Activated naive CD4-positive, alpha-beta T cell treated with anti-CD3 and anti-CD28 coated beads for 36 hours (primary cell): Measurements from ENCODE around the gene SPPL2B. TPM values are rescaled to one million over a fixed set of nuclear protein-coding genes. Genes with fewer than 3 reads are reported as not detected.
"Not testable (repeated sequence)": the region's sequence is repeated elsewhere in the genome, so short reads cannot be mapped to it uniquely, and the experiment has no call there.

Source experiments
- CTCF ChIA-PET: fragments of 350-600 bp; sonication (Branson Sonifier 250); formaldehyde crosslinking; loops from one replicate; lab custom pipeline; 2021; ENCODE audit warnings: antibody characterized with exemption; lab: Charles Lee
- DNase-seq: peaks from one replicate; pipeline ENCODE4 v3.0.0-alpha.2; 2020
- H3K27ac Mint-ChIP-seq: one replicate; pipeline ENCODE4 v1.8.0; 2021; ENCODE audit warnings: mild to moderate bottlenecking, mixed read lengths
- H3K27me3 Mint-ChIP-seq: one replicate; pipeline ENCODE4 v1.8.0; 2021; ENCODE audit warnings: low read depth, mixed read lengths
- H3K36me3 Mint-ChIP-seq: one replicate; pipeline ENCODE4 v1.8.0; 2021; ENCODE audit warnings: low read depth, mixed read lengths
- H3K4me1 Mint-ChIP-seq: one replicate; pipeline ENCODE4 v1.8.0; 2021; ENCODE audit warnings: low read depth, mixed read lengths
- H3K4me3 Mint-ChIP-seq: one replicate; pipeline ENCODE4 v1.8.0; 2021; ENCODE audit warnings: mild to moderate bottlenecking, moderate library complexity, mixed read lengths
- H3K9me3 Mint-ChIP-seq: one replicate; pipeline ENCODE4 v1.8.0; 2021; ENCODE audit warnings: mixed read lengths
- intact Hi-C: fragments of 100-400 bp; cut with micrococcal nuclease; formaldehyde crosslinking; loops from one replicate; pipeline ENCODE4 v1.15.1; 2023
- total RNA-seq, 2 experiments: library from RNA; stranded (reverse); gene quantifications; one replicate each; pipeline ENCODE4 v1.2.3, GENCODE V29; 2021

Gene SPPL2B, protein sequence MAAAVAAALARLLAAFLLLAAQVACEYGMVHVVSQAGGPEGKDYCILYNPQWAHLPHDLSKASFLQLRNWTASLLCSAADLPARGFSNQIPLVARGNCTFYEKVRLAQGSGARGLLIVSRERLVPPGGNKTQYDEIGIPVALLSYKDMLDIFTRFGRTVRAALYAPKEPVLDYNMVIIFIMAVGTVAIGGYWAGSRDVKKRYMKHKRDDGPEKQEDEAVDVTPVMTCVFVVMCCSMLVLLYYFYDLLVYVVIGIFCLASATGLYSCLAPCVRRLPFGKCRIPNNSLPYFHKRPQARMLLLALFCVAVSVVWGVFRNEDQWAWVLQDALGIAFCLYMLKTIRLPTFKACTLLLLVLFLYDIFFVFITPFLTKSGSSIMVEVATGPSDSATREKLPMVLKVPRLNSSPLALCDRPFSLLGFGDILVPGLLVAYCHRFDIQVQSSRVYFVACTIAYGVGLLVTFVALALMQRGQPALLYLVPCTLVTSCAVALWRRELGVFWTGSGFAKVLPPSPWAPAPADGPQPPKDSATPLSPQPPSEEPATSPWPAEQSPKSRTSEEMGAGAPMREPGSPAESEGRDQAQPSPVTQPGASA
- 10 to 100 TPM; 56.8 to 59.6 TPM for total RNA-seq

DNA sequence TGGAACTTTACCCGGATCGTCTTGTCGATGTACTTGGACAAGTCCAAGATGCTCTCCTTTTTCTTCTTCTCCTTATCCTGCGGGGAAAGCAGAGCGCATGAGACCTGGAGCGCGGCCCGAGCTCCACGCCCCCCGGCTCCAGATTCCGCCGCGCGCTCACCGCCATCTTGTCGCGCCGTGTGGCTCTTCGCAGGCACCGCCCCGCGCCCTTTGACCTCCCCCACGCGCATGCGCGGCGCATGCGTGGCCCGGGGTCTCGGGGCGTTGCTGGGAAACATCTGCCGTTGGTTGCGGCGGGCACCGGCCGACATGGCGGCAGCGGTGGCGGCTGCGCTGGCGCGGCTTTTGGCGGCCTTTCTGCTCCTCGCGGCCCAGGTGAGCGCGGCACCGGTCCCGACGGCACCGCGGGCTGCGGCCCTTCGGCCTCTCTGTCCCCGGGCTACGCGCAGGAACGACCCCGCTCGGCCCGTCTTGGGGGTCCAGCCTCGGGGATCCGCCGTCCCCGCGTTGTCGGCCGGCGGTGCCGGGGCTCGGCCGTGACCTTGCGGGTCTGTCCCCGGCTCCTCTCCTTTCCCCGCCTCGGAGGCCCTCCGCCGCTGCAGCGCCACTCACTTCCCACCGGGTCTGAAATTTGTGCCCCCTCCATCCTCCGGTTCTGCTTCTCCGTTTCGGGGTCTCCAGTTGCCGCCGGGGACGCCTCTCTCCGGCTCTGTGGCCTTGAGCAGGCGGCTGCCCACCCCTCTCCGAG is at the start of gene SPPL2B, which contains the start of gene LSM7:
Gene SPPL2B, plus strand, starts transcription at position 284 of the 748 bp plus-strand sequence. Its CDS starts 26 bp downstream, at position 310.
Gene LSM7, minus strand, starts transcription at position 186 of the 748 bp plus-strand sequence. Its CDS starts 20 bp downstream, at position 166.
- intact Hi-C loops, result loop anchor here (1.0 to 5.0 kb wide), 5 partner anchors 41 to 176 kb away; partner anchors contain the start of genes AP3D1, PLEKHJ1 and SF3A2
- Mint-ChIP-seq H3K4me1 (peaks cover 72% of the 10 kb centered on the region), H3K4me3 (peak within 1 kb of the TSS; percentile 96), H3K27ac (peak within 1 kb of the TSS; percentile 94), H3K27me3 (no peaks in the 10 kb centered on the region), H3K9me3 (no peaks in the 10 kb centered on the region), H3K36me3 (peaks cover 27% of the 10 kb centered on the region)
- CTCF ChIA-PET, result no interaction called here
- peak; percentile 92 for DNase-seq

DNA sequence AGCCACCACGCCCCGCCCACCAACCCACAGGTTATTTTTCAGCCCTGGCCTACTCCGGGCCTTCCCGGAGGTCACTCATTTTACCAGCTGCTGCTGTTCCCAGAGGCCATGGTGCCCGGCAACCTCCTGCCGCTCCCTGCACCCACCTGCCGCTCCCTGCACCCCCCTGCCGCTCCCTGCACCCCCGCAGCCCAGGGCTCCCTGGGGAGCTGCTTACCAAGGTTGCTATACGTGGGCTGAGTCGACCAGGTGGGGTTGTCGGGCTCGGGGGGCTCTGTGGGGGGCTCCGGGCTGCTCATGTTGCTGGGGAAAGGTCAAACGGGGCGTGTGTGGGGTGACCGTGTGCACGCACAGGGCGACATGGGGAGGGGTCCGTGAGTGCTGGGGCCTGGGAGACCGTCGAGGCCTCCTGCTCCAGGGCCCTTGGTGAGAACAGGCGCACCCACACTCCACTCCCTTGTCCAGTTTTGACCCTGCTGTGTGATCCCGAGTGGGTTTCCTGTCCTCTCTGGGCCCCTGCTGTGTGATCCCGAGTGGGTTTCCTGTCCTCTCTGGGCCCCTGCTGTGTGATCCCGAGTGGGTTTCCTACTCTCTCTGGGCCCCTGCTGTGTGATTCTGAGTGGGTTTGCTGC is 47.7 kb upstream of the SPPL2B start:
- intact Hi-C loops, result no loop called here
- Mint-ChIP-seq H3K4me1 (peaks cover 15% of the 10 kb centered on the region), H3K9me3 (no peaks in the 10 kb centered on the region), H3K4me3 (no peak overlapping the region), H3K27me3 (no peaks in the 10 kb centered on the region), H3K27ac (no peak overlapping the region), H3K36me3 (no peaks in the 10 kb centered on the region)
- CTCF ChIA-PET, result no interaction called here
- no peak for DNase-seq

DNA sequence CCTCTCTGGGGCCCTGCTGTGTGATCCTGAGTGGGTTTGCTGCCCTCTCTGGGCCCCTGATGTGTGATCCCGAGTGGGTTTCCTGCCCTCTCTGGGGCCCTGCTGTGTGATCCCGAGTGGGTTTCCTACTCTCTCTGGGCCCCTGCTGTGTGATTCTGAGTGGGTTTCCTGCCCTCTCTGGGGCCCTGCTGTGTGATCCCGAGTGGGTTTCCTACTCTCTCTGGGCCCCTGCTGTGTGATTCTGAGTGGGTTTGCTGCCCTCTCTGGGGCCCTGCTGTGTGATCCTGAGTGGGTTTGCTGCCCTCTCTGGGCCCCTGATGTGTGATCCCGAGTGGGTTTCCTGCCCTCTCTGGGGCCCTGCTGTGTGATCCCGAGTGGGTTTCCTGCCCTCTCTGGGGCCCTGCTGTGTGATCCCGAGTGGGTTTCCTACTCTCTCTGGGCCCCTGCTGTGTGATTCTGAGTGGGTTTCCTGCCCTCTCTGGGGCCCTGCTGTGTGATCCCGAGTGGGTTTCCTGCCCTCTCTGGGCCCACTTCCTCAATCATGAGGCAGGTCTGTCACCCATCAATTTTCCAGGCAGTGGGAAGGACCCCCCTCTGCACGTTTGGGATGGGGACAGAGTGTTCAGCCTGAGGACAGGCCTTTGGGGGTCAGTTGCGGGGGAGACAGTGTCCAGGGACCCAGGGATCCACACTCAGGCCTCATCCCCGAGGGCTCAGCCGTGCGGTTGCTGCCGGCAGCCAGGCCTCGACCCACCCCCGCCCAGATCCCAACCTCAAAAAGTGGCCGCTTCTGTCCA is 47.0 kb upstream of the SPPL2B start:
- H3K9me3 Mint-ChIP-seq, H3K27me3 Mint-ChIP-seq, H3K36me3 Mint-ChIP-seq, intact Hi-C loops, CTCF ChIA-PET, H3K4me3 Mint-ChIP-seq, DNase-seq, H3K27ac Mint-ChIP-seq: not testable (repeated sequence)
- peaks cover 15% of the 10 kb centered on the region for H3K4me1 Mint-ChIP-seq

DNA sequence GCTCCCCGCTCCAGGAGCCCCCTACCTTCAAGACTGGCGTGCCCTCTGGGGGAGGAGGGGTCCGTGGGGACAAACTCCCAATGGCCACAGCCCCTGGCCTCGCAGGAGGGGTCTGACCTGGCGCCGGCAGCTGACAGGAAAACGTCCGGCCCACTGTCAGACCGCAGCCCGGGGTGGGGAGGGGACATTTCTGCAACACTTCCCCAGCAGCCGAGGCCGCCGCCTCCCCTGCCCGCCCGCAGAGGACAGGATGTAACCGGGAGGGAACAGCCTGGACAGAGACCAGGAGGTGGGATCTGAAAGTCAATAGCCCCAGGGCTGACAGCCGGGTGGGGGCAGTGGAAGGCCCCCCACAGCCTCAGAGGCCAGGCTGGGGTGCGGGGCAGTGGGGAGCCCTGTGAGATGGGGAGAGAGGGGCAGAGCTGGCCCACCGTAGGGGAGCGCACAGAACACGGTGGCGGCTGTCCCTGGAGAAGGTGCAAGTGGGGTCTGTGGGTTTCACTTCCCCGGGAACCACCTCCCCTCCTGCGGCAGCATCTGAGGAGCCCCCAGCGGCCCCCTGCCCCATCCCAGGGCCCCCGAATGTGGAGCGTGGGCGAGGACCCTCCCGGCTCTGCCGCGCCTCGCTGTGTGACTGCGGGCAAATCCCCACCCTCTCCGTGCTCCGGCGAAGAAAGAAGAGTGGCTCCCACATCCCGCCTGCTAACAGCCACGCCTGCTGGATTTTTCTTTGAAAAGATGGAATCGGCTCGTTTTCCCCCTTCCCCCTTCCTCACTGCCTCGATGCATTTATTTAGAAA is 46.2 kb upstream of the SPPL2B start, which contains the start of gene PEAK3:
Gene PEAK3, minus strand, starts transcription at position 114 of the 800 bp plus-strand sequence. CDS start 1,244 bp downstream, outside the sequence.
- no peak within 1 kb of the TSS for H3K4me3 Mint-ChIP-seq
- peak; percentile 57 for DNase-seq
- CTCF ChIA-PET, result no interaction called here
- peaks cover 13% of the 10 kb centered on the region for H3K4me1 Mint-ChIP-seq
- H3K9me3 Mint-ChIP-seq, result no peaks in the 10 kb centered on the region
- H3K27me3 Mint-ChIP-seq, result no peaks in the 10 kb centered on the region
- H3K36me3 Mint-ChIP-seq, result no peaks in the 10 kb centered on the region
- H3K27ac Mint-ChIP-seq, result no peak within 1 kb of the TSS
- intact Hi-C loops, result no loop called here

DNA sequence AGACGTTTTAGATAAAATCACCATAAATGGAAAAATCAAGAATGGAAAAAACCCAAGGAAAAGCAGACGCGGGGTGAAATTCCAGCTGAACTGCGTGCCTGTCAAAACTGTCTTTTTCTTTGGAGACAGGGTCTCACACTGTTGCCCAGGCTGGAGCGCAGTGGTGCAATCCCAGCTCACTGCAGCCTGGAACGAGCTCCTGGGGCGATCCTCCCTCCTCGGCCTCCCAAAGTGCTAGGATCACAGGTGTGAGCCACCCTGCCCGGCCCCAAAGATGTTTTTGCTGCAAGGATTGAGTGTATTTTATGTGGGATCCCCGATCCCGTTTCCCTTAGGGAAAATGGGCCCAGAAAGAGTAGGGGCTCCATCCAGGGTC is 45.6 kb upstream of the SPPL2B start:
- CTCF ChIA-PET, result no interaction called here
- H3K4me3 Mint-ChIP-seq, result no peak overlapping the region

DNA sequence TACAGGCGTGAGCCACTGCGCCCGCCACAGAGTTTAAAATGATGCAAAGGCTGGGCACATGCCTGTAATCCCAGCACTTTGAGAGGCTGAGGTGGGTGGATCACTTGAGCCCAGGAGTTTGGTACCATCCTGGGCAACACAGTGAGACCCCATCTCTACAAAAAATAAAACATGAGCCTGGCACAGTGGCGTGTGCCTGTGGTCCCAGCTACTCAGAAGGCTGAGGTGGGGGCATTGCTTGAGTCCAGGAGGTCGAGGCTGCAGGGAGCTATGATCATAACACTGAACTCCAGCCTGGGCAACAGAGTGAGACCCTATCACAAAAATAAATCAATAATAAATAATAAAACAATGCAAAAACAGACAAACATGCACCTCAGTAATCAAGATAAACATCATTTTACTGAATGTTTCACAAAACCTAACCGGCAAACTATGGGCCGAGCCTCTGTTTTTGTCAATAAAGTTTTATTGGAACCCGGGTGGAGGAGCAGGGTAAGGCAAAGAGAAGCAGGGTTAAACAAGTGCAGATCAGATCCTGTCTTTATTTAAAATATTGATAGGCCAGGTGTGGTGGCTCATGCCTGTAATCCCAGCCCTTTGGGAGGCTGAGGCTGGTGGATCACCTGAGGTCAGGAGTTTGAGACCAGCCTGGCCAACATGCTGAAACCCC is 44.5 kb upstream of the SPPL2B start:
- H3K4me1 Mint-ChIP-seq, result peaks cover 19% of the 10 kb centered on the region
- no peaks in the 10 kb centered on the region for H3K36me3 Mint-ChIP-seq
- no peak overlapping the region for H3K4me3 Mint-ChIP-seq
- intact Hi-C loops, result no loop called here
- CTCF ChIA-PET, result interaction anchor here (0.6 kb wide), 1 partner anchor 15 kb away, joined by 3 read pairs; no protein-coding TSS in a partner anchor
- peaks cover 2% of the 10 kb centered on the region for H3K27me3 Mint-ChIP-seq
- no peak overlapping the region for H3K27ac Mint-ChIP-seq
- DNase-seq, result no peak
- no peaks in the 10 kb centered on the region for H3K9me3 Mint-ChIP-seq

More for the DNA sequence above, 45.6 kb upstream of the SPPL2B start:
- intact Hi-C loops, result no loop called here
- DNase-seq, result no peak
- H3K36me3 Mint-ChIP-seq, result no peaks in the 10 kb centered on the region
- no peaks in the 10 kb centered on the region for H3K27me3 Mint-ChIP-seq
- H3K4me1 Mint-ChIP-seq, result peaks cover 13% of the 10 kb centered on the region
- H3K27ac Mint-ChIP-seq, result no peak overlapping the region
- no peaks in the 10 kb centered on the region for H3K9me3 Mint-ChIP-seq

DNA sequence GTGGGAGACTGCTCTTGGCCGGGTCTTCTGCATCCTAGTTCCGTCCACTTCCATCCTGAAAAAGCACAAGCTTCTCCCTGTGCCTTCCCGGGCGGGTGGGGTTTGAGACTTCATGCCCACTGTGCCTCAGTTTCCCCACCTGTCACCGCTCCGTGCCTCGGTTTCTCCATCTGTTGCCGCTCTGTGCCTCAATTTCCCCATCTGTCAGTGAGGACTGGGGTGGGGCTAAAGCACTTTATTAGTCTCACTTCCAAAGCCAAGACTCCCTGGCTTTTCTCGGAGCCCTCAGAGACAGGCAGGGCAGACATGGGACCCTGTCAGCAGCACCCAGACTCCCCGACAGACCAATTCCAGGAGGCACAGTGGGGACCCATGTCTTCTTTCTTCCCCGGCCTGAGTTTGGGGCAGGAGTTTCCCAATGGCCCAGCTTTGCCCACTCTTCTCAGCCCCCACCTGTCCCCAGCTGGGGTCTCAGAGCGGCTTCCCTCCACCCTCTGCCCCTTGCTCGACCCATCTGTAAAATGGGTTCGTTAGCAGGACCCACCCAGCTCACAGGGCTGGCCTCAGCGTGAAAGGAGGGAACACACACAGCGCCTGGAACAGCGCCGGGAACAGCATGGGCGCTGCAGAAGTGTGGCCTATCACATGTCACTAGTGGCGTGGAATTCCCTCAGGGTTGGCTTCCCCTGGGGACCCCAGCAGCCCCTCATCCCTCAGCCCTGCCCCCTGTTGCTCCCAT is 41.9 kb upstream of the SPPL2B start:
- CTCF ChIA-PET, result interaction anchor here (1.4 kb wide), 1 partner anchor 11 kb away, joined by 3 read pairs; no protein-coding TSS in a partner anchor
- Mint-ChIP-seq H3K36me3 (peaks cover 1% of the 10 kb centered on the region), H3K4me3 (no peak overlapping the region), H3K4me1 (peaks cover 34% of the 10 kb centered on the region), H3K27ac (no peak overlapping the region), H3K27me3 (peaks cover 5% of the 10 kb centered on the region), H3K9me3 (no peaks in the 10 kb centered on the region)
- DNase-seq, result no peak
- intact Hi-C loops, result loop anchor here (5.0 kb wide), 1 partner anchor 41 kb away; the partner anchor contains the start of genes LSM7 and SPPL2B

DNA sequence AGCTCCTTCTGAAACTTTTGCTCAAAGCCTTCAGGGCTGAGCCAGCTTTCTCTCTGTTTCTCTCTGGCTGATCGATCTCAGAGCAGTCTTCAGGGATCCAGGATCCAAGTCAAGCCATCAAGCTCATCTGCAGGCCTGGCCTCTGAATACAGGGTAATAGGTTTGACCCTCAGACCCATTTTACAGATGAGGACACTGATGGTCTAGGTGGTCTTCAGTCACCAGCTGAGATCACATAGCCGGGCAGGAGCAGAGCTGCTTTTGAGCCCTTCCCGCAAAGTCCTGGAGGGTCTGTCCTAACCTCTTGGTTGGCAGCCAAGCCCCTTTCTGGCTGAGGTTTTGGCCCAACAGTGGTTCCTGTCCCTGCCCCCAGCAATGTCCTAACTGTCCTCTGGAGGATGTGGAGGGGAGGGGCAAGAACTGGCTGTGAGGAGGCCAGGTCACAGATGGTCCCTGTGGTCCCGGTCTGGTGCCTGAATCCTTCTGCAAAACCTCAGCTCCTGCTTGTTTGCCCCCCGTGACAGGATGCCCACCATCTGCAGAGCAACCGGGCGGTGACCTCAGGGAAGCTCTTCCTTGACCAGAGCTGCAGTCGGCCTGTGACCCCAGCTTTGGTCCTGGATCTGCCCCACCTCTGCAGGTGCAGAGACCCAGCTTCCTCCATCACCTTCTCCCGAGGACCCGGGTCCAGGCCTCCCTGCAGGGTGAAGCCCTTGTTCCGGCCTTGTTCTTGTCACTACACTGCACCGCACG is 40.7 kb upstream of the SPPL2B start:
- CTCF ChIA-PET, result interaction anchor here (0.6 to 1.0 kb wide), 3 partner anchors 14 to 498 kb away, joined by 3 read pairs; partner anchors contain the start of gene THOP1
- Mint-ChIP-seq H3K27me3 (peaks cover 5% of the 10 kb centered on the region), H3K4me1 (peaks cover 27% of the 10 kb centered on the region), H3K27ac (no peak overlapping the region), H3K4me3 (no peak overlapping the region), H3K36me3 (peaks cover 1% of the 10 kb centered on the region), H3K9me3 (no peaks in the 10 kb centered on the region)
- intact Hi-C loops, result loop anchor here (5.0 kb wide), 1 partner anchor 40 kb away; the partner anchor contains the start of genes LSM7 and SPPL2B
- no peak for DNase-seq

DNA sequence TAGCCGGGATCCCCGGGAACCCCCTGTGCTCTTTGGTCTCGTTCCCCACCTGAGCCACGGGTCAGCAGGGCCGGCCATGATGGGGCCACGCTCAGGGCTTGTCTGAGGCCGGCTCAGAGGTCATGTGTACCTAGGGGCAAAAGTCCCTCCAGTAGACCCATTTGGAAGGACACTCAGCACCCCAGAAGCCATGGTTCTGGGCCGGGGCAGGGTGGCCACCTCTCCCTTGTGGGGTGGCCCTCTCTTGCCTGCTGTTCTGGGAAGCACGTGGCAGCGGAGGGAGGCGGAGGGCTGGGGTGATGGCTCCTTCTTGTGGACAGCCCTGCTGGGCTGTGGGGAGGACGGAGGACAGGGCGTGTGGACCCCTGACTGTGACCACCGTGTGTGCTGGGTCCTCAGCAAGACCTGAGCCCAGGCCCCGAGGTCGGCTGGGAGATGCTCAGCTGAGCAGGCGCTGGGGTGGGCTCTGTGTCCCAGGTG is 40.1 kb upstream of the SPPL2B start:
- Mint-ChIP-seq H3K9me3 (no peaks in the 10 kb centered on the region), H3K27me3 (peaks cover 5% of the 10 kb centered on the region), H3K4me3 (peak overlapping the region; percentile 37), H3K27ac (peak overlapping the region; percentile 59), H3K4me1 (peaks cover 23% of the 10 kb centered on the region), H3K36me3 (peaks cover 2% of the 10 kb centered on the region)
- intact Hi-C loops, result loop anchor here (5.0 kb wide), 1 partner anchor 39 kb away; the partner anchor contains the start of genes LSM7 and SPPL2B
- DNase-seq, result no peak
- CTCF ChIA-PET, result interaction anchor here (0.6 to 1.4 kb wide), 7 partner anchors 14 to 497 kb away, joined by 3 to 9 read pairs (median 3); partner anchors contain the start of gene THOP1
